ENCODE data around the gene NOTCH2.
"Not testable (repeated sequence)": the region's sequence is repeated elsewhere in the genome, so short reads cannot be mapped to it uniquely, and the experiment has no call there.

The NOTCH2 gene

GRCh38 chr1:120069067-120069919 is at the start of gene NOTCH2:
NOTCH2 (minus strand) TSS chr1:120069662; CDS start chr1:120069406, 256 bp downstream.
- in situ Hi-C loops (cut with HindIII; ENCODE audit: low sequenced_read_pairs): not testable (repeated sequence)

GRCh38 chr1:120117371-120118177 is 48.1 kb upstream of the NOTCH2 start:
- in situ Hi-C loops (cut with HindIII; ENCODE audit: low sequenced_read_pairs): not testable (repeated sequence)

GRCh38 chr1:120116094-120116493 is 46.6 kb upstream of the NOTCH2 start:
- in situ Hi-C loops (cut with HindIII; ENCODE audit: low sequenced_read_pairs): not testable (repeated sequence)

- in situ Hi-C loops (cut with HindIII; ENCODE audit: low sequenced_read_pairs): not testable (repeated sequence)
Observed at GRCh38 chr1:120113134-120113533, 43.7 kb upstream of the NOTCH2 start.

- in situ Hi-C loops (cut with HindIII; ENCODE audit: low sequenced_read_pairs): not testable (repeated sequence)
Observed at GRCh38 chr1:120112212-120112611, 42.8 kb upstream of the NOTCH2 start.

GRCh38 chr1:120111771-120112170 is 42.3 kb upstream of the NOTCH2 start:
- in situ Hi-C loops (cut with HindIII; ENCODE audit: low sequenced_read_pairs): not testable (repeated sequence)

DNA sequence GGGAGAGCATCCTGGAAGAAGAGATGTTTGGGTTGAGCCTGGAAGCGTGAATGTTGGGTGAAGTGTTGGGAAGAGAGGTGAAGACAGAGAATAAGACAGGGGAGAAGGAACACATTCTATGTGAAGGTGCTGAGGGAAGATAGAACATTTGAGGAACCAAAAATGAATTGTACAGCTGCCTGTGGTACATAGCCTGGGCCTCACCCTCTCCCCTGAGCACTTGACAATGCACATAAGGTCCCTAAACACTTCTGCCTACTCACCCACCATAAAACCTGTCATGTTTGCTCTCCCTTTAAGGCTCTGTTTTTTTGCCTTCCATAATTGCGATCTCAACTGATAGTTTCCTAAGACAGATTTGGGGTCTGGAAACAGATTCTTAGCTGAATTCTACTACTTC is 41.5 kb upstream of the NOTCH2 start:
- in situ Hi-C loops (cut with HindIII; ENCODE audit: low sequenced_read_pairs): not testable (repeated sequence)

- in situ Hi-C loops (cut with HindIII; ENCODE audit: low sequenced_read_pairs): not testable (repeated sequence)
Observed at GRCh38 chr1:120109656-120110055, 40.2 kb upstream of the NOTCH2 start.

DNA sequence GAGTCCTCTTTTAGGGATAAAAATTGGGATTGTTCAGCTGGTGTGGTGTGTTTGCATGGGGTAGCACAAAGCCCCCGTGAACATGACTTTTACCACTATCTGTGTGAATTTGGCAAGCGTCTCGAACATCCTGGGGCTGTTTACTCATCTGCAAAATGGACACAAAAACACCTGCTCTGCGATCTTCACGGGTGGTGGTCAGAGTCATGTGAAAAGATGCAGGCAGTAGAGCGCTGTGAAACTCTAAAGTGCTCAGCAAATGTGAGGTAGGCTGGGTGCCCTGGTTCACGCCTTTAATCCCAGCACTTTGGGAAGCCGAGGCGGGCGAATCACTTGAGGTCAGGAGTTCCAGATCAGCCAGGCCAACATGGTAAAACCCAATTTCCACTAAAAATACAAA is 39.7 kb upstream of the NOTCH2 start:
- in situ Hi-C loops (cut with HindIII; ENCODE audit: low sequenced_read_pairs): not testable (repeated sequence)

GRCh38 chr1:120105288-120105687 is 35.8 kb upstream of the NOTCH2 start:
- in situ Hi-C loops (cut with HindIII; ENCODE audit: low sequenced_read_pairs): not testable (repeated sequence)

- in situ Hi-C loops (cut with HindIII; ENCODE audit: low sequenced_read_pairs): not testable (repeated sequence)
Observed at GRCh38 chr1:120103768-120104167, 34.3 kb upstream of the NOTCH2 start.

GRCh38 chr1:120101593-120101992 is 32.1 kb upstream of the NOTCH2 start:
- in situ Hi-C loops (cut with HindIII; ENCODE audit: low sequenced_read_pairs): not testable (repeated sequence)

DNA sequence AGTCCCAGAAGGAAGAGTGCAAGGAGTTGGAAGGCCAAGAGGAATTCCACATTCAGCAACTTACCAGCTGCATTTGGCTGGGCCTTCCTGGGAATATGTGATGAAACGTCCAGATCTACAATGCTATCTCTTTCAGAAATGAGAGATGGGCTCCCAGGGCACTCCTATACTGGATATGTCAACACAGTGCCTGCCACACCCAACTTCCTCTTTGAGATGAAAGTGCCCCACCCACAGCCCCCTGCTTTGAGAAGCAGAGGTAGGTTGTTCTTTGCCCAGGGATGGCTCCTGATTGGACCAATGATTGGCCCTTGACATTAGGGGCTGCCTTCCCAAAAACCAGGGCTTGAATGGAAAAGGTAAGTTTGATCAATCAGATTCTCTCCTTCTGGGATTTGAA is 31.1 kb upstream of the NOTCH2 start:
- in situ Hi-C loops (cut with HindIII; ENCODE audit: low sequenced_read_pairs): not testable (repeated sequence)

DNA sequence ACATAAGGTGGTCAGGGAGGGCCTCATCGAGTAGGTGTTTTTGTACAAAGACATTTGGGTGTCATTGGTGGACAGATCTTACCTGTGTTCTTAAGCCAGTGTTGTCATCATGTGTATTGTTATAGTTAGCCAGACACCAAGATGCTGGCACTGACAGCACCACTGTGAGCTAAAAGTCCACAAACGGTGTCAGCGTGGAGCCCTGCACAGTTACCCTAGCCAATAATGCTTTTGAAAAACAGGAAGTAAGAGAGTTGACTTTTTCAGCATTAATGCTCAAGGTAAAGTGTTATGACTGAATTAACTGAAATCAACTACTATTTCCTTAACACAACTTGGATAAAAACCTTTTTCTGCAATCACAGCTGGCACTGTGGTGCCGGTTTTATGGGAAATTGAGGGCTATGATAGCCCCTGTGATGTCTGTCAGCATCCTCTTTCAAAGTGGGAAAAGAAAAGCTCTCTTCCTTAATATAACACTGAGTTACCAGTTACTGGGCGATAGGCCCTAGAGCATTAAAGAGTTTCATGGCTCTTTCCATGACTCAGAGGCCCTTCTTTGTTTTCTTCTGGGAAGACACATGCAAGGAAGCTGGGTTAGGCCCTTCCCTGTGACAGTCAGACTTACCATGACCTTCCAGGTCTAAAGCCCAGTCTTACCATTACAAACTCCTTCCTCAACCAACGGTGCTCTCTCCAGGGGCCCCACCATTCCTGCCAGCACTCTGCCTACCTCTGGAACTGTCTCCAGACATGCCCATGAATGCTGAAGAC is 29.7 kb upstream of the NOTCH2 start:
- in situ Hi-C loops (cut with HindIII; ENCODE audit: low sequenced_read_pairs): not testable (repeated sequence)

DNA sequence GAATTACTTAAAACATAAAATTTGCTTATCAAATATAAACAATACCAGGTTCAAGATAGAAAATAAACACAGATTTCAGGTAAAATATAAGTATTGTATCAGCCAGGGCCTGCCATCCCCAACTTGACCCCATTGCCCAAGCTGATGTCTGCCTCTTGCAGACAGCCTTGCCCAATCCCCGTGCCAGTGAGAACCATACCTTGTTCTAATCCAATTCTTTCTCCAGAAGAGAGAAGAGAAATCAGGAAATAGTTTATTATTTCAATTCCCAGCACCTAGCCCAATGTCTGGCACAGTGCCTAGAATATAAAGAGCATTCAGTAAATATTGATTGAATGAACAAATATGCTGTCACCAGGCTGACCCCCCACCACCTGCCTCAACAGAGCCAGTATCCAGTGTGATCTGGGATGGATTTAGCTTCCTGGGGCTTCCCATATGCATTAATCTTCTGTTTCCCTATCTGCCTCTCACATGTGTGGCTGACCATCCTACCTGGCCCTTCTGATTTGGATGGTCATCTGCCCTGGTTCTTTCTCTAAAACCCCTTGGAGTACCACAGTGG is 27.6 kb upstream of the NOTCH2 start:
- in situ Hi-C loops (cut with HindIII; ENCODE audit: low sequenced_read_pairs): not testable (repeated sequence)

GRCh38 chr1:120093548-120094181 is 24.2 kb upstream of the NOTCH2 start:
- in situ Hi-C loops (cut with HindIII; ENCODE audit: low sequenced_read_pairs): not testable (repeated sequence)

DNA sequence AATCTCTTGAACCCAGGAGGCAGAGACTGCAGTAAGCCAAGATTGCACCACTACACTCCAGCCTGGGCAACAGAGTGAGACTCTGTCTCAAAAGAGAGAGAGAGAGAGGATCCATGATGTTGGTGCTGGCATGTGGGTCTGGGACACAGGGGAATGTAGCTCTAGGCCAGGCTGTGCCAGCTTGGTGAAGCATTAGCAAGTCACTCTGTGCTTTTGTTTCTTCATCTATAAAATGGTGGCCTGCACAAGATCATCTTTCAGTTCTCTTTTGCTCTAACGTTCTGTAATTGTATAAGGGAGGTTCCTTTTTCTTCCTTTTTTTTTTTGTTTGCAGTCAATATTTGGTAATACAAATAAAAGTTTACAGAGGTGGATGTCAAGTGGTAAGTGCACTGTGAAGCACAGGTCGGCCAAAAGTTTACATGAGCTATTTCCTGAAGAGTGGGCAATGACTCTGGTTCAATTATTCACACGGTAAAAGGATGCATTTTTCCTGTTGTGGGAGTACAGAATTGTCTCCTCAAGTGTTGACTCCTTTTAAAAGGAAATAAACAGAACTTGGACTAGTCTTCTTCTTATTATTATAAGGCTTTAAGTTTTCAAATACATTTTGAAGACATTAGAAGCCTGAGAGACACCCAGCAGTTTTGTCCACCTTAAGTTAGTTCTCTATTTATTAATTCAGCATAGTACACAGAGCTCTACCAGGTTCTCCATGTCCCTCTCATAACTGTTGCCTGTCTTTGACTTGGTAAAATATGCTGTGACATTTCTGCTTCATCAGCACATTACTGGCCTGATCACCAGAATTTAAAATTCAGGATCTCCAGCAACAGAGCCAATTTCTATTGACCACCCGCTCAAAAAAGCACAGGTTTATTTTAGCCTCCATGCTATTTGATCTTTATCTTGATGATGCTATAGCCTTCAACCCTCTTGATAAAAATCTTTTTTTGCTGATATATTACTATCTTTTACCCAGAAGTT is 23.1 kb upstream of the NOTCH2 start:
- in situ Hi-C loops (cut with HindIII; ENCODE audit: low sequenced_read_pairs): not testable (repeated sequence)

GRCh38 chr1:120090830-120091229 is 21.4 kb upstream of the NOTCH2 start:
- in situ Hi-C loops (cut with HindIII; ENCODE audit: low sequenced_read_pairs): not testable (repeated sequence)

DNA sequence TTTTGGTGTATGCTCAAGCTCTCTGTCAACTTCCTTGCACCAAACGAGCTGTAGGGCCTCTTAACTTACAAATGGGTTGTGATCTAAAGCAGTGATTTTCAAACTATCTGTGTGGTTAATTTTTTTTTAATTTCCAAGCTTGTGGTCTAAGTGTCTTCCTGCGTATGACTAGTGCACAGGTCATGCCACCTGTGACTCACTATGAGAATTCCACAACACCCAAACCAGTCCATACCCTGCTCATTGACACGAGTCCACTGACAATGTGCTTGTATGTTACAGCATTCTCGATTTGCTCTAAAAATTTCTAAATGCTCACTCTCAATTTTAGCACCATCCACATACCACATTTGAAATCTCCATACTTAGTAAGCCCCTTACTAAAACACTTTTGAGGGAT is 18.5 kb upstream of the NOTCH2 start:
- in situ Hi-C loops (cut with HindIII; ENCODE audit: low sequenced_read_pairs): not testable (repeated sequence)
